ENCODE results near the gene GFOD2.

GFOD2 gene

DNA sequence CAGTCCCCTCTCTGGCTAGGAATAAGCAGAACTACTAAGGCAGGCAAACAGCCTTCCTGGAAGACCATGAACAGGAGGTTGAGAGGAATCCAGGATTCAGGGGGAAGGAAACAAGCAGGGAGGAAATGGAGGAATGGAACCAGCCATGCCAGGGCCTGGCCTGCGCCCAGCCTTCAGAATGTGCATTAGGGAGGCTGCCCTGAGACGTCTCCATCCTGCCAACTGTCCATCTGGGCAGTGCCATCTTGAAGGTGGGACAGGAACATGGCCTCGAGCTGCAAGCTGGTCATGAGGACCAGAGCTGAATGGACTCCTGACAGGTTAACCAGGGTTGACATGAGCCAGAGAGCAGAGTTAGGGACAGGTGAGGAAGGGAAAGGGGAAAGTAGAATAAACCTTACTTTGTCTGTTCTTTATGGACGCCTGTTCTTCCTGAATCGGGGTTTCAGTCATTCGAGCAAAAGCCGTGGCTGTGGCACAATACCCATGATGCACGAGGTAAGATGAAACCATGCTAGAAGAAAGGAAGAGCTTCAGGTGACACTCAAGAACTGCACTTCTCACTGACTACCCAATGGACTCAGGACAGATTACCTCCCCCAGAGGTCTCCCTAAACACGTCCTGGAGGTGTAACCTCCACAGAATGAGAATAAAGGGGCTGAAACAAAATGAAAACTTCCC, 12.1 kb upstream of the GFOD2 start:
- no peak for FAIRE-seq

DNA sequence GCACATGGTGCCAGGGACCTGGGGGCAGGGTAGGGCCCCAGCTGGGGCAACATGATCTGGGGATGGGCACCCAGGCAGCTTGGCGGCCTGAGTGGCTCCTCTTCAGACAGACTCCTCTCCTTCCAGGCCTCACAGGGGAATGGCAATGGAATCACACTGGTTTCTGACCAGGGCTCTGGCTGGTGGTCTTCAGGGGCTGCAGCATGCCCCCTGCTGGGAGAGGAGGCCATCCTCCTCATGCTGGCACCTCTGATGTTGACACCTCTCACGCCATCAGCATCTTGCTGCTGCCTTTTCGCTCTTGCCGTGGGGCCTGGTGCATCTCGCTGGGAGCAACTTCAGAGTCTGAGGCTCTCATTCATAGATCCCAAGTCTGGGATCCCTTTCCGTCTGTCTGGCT, 11.2 kb upstream of the GFOD2 start:
- no peak for FAIRE-seq

DNA sequence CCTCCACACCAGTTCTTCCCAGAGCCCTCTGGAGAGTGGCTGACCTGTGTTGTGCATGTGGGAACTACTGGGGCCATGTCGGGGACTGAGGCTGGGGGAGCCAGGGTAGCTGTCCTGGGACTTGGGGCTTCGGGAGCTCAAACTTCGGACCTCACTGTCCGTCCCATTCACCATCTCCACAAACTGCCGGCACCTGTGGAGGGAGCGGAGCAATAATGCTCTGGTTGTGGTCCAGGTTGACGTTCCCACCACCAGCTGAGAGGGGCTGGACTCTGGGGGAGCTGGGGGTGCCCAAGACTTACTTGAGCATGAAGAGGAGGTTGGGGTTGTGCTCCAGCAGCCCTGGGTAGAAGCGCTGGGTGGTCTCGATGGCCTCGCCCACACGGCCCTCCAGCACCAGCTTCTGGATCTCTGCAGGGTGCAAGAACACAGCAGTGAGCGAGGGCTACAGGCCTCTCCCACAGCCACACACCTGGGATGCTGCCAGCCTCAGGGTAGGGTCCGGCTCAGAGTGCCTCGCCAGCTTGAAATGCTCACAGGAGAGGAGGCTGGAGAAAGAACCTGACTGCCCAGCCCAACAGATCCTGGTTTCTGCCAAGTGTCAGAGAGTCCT, 10.6 kb upstream of the GFOD2 start:
- FAIRE-seq, result no peak

DNA sequence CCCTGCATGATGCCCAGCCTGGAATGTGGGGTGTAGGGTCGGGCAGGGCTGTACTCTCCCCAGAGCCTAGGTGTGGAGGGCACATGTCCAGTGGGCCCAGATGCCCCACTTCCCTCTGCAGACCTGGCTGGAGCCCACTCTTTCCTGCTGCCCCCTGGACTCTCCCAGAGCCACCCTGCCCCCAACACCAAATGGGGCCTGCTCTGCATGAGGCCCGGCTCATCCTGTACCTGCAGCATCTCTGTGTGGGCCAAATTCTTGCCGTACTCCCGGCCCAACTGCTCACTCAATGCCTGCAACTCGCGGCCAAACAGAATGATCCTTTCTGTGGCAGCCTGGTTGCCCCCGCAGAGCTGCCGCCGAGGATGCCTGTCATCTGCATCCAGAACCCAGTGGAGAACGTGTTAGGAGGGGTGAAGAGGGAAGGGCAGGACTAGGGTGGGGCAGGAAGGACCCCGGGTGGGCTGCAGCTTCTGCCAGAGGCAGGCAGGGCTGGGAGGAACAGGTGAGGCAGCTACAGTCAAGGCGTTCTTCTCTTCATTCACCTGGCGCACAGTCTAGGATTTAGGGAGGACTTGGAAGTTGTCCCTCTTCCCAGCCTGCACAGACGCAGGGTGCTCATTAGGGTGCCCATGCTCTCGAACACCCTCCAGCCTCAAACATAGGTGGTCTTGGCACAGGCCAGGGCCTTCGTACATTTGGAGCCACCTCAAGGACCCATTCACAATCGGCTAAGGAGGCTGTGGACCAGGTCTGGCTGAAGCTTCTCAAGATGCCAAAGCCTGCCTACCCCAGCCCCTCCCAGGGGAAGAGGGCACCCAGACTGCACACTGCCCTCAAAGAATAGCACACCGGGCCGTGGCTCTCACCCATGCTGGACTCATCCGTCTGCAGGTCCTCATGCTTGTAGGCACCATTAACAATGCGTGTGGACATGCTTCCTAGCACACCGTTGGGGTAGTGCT, 8.7 kb upstream of the GFOD2 start:
- FAIRE-seq, result no peak

DNA sequence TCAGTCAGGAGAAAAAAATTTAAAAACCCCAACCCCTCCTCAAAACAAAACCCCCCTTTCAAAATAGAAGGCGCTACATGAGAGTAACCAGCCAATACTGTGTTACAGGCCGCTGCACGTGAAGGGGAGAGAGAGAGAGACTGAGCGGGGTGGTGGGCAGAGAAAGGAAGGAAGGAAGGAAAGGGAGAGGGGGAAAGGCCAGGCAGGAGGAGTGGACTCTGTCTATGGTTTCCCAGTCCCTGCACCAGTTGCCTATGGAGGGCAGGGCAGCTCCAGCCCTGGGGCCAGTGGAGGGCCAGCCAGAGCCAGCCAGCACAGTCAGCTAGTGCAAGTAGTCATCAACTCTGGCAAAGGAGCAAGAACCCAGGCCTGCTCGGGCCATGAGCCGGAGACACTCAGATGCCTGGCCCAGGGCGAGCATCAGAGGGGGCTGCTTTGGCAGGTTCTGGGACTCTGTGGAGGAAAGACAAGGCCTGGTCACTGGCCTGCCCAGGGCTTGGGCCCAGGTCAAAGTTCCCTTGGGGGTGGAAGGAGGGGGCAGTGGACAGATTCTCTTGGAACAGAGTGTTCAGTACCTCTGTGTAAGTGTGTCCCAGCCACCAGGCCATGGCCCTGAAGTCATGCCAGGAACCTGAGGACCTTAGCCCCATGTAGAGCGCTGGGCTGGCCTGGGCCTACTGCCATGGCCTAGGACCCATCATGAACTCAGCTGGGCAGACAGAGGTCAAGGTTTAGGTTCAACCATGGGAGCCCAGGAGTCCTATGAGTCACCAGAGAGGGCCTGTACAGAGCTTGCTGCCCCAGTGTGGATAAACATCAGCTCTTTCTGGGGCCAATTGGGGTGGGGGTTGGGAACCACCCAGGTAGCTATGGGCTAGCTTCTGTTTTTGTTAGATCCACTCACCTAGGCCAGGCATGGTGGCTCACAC, 7.3 kb upstream of the GFOD2 start:
- no peak for FAIRE-seq

DNA sequence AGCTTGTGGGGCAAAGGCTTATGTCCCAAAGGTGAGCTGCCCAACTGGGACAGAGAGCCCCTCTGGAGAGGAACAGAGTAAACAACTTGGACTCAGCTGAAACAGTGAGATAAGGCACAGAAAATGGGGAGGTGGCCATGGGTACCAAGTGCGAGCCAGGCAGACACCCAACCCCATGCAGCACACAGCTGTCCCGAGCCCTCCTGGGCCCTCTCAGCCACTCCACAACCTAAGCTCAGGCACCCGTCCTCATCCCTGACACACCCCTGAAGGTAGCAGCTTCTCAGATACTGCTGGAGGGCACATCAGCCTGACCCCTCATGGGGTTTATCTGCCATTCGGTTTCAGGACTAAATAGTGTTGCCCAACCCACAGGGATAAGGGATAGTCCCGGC, 4.8 kb upstream of the GFOD2 start:
- no peak for FAIRE-seq

DNA sequence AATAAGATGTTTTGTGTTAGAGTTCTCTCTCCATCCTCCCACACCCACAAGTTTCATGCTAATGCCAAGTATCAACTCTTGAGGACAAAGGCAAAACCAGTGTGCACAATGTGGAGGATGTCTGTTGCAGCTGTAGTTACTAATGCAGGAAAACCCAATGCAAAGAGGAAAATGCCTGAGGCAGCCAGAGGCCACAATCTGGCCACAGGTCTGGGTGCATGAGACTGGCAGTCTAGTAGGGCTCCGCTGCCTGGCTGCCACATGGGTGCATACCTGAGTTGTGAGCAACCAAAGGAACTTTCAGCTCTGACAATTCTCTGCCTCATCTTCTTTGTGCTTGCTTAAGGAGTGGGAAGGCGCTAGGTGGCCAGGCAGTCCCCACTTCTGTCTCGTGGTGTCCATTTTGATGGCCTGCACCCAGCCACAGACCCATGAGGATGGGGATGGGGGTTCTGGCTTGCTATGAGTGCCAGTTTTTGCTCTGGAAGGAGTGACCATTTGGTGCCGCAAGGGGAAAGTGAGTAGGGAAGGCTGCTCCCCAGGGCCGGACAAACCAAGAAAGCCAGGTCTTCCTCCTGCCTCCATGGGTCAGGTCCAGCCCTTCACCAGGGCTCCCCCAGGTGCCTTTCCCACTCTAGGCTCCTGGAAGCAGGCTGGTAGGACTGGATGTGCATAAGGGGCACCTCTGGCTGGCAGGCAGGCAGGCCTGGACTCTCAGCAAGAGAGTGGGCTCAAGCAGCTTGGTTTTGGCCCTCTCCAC, 4.2 kb upstream of the GFOD2 start:
- no peak for FAIRE-seq

DNA sequence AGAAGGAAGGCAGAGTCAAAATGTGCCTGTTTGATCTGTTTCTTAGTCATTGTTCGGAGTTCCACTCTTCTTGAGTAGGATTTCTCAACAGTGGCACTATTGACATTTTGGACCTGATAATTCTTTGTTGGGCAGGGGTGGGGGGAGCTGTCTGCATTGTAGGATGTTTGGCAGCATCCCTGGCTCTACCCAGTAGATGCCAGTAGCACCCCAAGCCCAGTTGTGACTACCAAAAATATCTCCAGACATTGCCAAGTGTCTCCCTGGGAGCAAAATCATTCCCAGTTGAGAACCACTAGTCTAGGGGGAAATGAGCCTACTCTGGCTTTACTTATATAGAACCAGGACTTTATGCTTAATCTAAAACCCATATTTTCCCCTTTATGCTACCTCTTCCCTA, 1.1 kb upstream of the GFOD2 start:
- no peak for FAIRE-seq

DNA sequence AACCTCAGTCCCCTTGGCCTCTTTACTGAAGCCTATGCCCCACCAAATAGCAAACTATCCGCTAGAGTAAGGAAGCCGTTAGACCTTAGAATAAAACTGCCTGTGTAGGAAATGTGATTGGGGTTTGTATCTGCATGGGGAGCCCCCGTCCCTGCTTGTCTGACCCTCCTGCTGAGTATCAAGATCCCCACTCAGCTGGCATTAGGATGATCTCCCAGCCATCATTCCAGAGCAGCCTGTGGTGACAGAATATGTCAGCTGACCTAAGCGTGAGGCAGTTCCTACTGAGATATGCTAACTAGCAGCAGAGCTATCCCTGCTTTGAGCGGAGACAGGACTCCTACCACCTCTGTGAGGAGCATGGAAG, 645 bp upstream of the GFOD2 start:
- FAIRE-seq, result no peak

DNA sequence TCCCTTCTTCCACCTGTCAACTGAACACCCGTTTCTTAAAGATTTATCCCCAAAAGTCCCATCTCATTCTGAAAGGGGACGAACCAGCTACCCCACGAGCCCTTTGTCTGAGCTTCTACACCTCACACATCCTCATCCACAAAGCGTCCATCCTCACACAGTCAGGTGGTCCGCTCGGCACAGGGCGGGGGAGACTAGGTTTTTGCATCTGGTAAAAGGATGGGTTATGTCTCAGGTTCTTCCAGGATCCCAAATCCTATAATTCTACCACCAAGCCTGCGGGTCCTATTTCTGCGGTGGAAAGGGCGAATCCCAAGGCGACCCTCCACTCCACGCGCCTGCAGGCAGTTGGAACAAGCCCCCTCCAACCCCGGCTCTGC, 458 bp downstream of the GFOD2 start:
- no peak for FAIRE-seq

DNA sequence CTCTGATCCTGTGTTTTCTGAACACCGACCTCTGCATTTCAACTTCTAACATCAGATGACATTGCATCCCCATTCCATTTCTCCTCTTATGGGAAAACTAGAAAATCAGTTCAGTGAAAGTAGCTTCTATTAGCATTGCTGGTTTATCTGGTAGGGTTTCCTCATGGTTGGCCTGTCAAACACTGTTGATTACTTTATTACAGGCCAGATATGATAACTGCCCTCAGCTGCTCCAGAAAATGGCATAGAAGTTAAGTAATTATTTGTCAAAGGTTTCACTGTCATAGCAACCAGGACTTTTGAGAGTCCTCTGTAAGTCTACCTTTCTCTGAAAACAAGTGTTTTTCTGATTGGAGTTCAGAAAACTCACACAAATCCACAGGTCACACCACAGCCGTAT, 3.0 kb downstream of the GFOD2 start:
- no peak for FAIRE-seq

DNA sequence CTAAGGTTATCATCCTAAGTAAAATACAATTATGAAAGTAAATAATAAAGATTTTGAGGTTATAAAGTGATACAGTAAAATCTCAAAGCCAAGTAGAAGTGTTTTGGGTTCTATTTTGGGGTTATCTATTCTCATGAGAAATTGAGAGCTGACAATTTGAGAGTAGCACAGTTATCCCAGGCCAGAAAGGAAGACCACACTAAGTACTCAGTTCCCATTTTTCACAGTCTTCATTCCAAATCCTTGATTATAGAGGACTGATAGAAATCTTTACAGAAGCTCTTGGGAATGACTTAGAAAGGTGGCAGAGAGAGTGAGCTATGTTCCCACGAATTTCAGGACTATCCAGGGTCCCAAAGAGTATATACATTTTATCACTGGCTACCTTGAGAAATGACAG, 4.6 kb downstream of the GFOD2 start:
- FAIRE-seq, result no peak

DNA sequence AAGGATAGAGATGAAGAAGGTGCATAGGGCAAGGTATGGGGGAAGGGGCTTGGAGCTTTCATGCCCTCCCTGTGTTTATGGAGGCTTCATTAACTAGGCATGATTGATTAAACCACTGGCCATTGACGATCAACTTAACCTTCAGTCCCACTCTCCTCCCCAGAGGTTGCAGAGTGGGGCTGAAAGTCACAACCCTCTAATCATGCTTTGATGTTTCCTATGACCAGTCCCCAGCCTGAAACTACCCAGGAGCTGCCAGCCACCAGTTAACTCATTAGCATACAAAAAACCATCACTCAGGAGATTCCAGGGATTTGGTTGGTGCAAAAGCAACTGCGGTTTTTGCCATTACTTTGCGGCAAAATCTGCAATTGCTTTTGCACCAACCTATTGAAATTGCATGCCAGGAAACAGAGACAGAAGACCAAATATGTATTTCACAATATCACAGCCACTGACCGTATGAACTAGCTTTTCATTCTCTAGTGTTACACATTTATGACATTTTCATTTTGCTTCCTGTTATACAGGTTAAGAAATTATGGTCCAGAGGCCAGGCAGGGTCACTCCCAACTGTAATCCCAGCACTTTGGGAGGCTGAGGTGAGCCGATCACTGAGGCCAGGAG, 5.4 kb downstream of the GFOD2 start:
- FAIRE-seq, result no peak

DNA sequence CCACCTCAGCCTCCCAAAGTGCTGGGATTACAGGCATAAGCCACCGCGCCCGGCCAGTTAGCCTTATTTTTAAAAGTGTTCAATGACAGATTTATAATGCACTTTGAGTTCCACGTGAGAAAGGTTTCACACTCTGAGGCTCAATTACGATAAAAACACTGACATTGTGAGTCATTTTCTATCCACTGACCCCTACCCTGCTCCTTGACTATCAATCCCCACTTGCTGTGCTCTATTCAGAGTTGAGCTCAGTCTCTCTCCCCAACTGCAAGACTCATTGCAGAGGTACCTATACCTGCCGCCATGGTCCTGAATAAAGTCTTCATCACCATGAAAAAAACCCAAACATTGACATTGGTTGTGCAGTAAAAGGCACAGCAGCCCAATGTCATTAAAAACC, 8.5 kb downstream of the GFOD2 start:
- FAIRE-seq, result no peak

DNA sequence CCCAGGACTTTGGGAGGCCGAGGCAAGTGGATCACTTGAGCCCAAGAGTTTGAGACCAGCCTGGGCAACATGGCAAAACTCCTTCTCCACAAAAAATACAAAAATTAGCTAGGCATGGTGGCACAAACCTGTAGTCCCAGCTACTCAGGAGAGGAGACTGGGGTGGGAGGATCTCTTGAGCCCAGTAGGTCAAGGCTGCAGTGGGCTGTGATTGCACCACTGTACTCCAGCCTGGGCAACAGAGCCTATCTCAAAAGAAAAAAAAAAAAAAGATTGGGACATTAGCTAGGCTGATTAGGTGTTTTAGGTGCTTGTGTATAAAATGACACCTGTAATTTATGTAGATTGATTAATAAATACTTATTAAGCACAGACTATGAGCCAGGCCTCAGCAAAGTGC, 10.1 kb downstream of the GFOD2 start:
- FAIRE-seq, result no peak

DNA sequence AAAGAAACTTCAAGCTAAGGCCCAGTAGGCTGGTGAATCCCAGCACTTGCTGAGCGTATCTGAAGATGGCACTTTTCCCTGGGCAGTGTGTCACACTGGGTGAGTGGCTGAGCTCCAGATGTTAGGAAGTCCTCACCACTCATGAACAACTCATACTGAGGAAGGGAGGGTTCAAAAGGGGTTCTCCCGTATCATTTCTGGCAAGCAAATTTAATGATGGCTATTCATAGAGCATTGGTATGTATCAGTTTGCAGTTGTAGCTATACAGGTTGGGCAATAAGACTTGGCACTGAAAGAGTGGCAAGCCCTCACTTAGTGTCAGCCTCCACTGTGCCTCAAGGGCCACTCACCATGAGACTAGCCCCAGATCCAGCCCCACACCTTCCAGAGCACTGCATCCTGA, 10.7 kb downstream of the GFOD2 start:
- no peak for FAIRE-seq

DNA sequence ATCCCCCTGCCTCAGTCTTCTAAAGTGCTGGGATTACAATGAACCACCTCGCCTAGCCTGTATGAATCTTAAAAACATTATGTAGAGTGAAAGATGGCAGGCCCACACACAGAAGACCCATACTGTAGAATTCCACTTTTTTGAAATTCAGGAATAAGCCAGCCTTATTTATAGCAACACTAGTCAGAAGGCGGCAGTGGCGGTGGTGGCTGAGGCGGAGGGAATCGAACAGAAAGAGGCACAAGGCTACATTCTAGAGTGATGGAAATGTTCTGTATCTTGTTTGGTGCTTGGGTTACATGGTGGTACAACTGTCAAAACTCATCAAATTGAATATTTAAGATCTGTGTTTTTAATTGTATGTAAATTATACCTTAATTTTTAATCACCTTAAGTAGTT, 11.3 kb downstream of the GFOD2 start:
- no peak for FAIRE-seq

DNA sequence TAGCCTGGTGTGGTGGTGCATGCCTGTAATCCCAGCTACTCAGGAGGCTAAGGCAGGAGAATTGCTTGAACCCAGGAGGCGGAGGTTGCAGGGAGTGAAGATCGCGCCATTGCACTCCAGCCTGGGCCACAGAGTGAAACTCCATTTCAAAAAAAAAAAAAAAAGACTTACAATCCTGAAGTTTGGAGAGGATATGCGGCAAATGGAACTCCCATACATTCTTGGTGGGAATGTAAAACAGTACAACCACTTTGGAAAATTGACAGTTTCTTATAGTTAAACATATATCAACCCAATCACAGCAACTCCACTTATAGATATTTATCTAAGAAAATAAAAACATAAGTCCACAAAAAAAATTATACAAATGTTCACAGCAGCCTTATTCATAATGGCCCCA, 11.9 kb downstream of the GFOD2 start:
- FAIRE-seq, result no peak

DNA sequence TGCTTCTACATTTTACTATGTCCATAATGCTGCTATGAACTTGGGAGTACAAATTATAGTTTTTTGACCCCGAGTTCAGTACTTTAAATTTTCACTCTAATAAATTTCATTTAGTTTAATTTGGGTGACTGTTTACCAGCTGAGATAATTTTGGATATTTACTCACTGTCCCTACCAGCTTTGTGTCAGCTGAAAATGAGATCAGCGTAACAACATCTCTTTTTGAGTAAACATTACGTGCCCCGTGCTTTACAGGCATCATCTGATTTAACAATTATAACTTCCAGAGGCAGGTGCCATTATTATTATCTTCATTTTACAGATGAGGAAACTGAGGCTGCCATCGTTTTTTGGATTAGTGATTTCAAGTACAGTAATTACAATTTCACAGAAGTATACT, 15.0 kb downstream of the GFOD2 start:
- no peak for FAIRE-seq

DNA sequence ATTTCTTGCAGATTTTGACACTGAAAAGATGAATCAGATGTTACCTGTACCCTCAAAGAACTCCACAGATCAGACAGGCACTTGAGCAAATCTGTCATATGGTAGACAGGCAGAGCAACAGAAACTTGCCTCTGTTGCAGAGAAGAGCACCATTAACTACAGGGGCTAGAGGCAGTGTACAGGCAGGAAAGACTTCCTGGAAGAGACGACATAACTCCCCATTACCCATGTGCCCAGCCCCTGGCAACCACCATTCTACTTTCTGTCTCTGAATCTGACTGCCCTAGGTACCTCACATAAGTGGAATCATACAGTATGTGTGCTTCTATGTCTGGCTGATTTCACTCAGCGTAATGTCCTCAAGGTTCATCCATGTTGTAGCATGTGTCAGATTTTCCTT, 15.5 kb downstream of the GFOD2 start:
- FAIRE-seq, result no peak

DNA sequence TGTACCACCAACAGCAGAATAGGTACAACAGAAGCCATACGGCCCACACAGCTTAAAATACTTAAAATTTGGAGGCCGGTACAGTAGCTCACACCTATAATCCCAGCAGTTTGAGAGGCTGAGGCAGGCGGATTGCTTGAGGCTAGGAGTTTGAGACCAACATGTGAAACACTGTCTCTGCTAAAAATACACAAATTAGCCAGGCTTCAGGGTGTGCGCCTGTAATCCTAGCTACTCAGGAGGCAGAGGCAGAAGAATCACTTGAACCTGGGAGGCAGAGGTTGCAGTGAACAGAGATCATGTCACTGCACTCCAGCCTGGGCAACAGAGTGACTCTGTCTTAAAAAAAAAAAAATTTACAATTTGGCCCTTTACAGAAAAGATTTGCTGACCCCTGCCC, 17.0 kb downstream of the GFOD2 start:
- no peak for FAIRE-seq

DNA sequence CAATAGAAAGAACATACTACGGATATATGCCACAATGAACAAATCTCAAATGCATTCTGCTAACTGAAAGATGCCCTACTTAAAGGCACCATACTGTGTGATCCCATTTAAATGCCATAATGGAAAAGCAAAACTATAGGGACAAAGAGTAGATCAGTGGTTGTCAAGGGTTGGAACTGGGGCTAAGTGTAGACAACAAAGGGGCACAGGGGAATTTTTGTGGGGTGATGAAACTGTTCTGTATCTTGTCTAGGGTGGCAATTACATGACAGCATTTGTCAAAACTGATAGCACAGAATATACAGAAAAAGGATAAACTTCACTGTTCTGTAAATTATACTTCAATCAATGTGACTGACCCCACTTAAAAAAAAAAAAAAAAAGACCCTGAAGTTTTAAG, 17.7 kb downstream of the GFOD2 start:
- FAIRE-seq, result no peak
